GM19035 (cell line): ENCODE measurements around the gene LRRK1.
A peak's percentile ranks its signal among the peaks of the same experiment; 100 is the strongest.

Experiments
- ATAC-seq: cut with Tn5 transposase; IDR thresholded peaks from one replicate; pipeline ENCODE4 v1.9.1; 2021; ENCODE audit not compliant: unreplicated experiment

Gene LRRK1

DNA sequence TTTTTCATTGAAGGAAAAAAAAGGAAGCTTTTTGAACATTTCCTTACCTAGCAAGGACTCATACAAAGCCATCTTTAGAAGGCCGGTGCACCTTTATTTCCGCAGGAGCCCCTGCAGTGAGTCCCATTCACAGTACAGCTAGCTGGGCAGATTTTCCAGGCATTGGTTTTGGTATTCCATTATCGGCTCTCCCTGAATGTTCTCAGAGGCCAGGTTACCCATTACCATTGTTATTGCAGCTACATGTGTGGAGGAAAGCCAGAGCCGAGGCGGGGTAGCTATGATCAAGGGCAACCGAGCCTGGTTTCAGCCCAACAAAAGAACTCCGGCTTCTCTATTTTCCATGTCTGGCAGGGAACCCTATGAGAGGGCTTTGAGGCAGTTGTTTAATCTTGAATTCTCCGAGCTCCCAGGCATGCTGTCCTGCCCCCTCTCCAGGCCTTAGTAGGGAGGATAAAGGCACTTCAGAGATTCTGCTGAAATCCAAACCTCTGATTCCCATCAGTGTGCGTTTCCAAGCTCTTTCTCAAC, 100.3 kb downstream of the LRRK1 start:
- no peak for ATAC-seq

DNA sequence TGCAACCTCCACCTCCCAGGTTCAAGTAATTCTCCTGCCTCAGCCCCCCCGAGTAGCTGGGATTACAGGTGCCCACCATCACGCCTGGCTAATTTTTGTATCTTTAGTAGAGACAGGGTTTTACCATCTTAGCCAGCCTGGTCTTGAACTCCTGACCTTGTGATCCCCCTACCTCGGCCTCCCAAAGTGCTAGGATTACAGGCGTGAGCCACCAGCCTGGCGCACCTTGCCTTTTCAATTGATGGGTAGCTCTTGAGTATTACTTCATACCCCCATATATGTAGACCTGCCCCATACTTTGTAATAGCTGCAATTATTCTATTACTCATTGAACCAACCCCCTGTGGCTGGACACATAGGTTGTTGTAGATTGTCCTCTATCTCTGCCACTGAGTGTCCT, 101.3 kb downstream of the LRRK1 start:
- no peak for ATAC-seq

DNA sequence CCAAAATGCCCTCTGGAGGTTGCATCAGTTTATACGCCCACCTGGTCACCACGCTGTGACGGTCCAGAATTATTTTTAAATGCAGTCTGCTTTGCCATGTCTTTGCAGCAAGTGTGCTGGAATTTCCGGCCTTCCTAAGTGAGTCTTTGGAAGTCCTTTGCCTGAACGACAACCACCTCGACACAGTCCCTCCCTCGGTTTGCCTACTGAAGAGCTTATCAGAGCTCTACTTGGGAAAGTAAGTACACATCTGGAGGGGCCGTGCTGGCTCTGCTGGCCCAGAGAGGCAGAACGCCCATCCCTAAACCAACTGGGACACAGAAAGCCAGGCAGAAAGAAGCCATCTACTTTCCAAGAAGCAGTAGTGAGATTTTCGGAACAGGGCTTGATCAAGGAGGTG, 101.8 kb downstream of the LRRK1 start:
- no peak for ATAC-seq

DNA sequence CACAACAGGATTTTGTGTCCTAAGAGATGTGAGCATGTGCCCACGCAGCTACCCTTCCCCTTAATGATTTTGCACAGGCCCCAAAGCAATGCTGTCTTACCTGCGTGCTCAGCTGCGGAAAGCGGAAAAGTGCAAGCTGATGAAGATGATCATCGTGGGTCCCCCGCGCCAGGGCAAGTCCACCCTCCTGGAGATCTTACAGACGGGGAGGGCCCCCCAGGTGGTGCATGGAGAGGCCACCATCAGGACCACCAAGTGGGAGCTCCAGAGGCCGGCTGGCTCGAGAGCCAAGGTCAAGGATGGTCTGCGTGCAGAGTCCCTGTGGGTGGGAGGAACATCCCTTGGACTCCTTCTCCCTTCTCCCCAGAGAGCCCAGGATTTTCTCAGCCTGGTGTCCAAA, 103.1 kb downstream of the LRRK1 start:
- ATAC-seq: no peak

DNA sequence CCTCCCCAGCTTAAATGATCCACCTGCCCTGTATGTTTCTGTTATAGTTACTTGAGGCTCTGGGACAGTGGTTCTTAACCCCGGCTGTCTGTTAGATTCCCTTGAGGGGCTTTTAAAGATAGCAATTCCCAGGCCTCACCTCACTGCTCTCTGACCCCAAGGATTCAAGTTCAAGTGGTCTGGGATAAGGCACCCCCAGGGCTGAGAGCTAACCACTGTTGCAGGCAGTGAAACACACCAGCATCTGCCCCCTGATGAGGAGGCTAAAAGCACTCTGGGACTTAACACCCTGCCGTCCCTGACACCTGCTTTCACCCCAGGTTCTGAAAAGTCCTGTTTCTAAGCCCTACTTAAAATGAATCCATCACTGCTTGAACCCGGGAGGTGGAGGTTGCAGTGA, 103.7 kb downstream of the LRRK1 start:
- ATAC-seq: no peak

DNA sequence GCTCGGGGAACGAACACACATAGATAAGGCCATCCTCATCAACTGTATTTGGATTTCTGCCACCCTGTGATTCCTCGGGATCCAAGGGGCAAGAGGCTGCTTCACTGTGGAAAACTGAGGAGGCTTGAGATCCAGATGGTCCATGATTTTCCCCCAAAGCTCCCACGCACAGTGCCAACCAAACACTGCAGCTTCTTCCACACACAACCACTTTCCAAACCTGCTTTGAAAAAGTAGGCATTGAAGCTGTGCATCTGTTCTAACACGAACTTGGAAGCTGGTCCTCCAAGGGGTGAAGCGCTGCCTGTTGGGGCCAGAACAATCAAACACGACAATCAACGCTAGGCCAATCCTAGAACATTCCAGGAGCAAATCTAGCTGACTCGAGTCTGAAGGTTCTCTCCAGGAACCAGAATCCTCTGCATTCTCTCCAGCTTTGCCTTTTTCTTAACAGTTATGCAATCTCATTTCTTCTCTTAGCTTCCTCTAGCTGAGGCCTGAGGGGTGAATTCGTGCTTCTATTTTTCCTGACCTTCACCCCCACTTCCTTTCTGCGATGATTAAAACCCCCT, 104.4 kb downstream of the LRRK1 start:
- no peak for ATAC-seq

DNA sequence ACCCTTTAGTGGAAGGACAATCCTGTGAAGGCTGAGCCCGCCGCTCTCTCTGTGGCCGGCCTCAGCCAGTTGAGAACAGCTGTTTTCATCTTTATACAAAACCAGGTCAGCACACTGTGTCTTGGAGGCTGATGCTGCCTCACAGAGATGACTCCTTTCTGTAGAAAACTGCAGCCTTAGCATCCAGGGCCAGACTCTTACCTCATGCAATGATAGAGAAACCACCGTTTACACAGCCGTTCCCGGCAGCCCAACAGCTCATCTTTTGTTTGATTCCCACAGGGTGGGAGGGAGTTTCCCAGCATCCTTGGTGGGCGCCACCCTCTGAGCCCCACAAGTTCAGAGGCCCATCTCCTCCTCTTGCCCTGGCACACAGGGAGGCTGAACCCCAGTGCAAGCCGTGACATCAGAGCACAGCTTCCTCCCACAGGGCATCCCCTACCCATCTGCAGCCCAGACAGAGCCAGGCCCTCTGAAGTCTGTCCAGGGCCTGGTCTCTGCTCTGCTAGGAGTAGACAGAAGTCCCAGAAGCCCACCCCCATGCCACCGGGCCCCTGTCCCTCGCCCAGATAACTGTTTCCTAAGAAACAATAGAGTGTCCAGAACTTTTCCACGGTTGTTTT, 105.0 kb downstream of the LRRK1 start:
- no peak for ATAC-seq

DNA sequence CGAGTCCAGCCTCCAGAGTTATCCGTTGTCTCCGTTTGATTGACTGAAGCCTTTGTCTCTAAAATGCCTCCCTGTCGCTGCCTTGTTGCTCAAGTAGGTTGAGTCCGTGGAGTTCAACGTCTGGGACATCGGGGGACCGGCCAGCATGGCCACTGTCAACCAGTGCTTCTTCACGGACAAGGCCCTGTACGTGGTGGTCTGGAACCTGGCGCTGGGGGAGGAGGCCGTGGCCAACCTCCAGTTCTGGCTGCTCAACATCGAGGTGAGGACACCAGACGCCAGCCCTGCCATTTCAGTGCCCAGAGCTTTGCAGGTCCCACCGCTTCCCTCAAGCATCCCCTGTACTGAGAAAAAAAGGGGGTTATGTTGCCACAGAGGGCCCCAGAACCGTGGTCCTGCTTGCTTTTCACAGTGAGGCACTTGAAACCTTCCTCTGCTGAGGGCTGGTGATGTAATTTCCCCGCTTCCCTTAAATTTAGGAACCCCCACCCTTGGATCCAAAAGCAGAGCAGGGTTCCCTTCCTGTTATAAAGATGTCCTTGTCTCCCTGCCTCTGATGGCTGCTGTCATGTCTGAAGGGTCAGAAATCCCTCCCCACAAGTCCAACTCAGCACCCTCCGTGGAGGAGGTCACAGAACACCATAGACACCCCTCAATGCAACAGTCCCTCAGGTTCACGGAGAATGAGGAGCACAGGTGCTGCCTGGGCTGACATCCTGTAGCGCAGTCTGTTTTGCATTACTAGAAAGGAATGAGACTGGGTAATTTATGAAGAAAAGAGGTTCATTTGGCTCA, 105.7 kb downstream of the LRRK1 start:
- ATAC-seq: no peak

DNA sequence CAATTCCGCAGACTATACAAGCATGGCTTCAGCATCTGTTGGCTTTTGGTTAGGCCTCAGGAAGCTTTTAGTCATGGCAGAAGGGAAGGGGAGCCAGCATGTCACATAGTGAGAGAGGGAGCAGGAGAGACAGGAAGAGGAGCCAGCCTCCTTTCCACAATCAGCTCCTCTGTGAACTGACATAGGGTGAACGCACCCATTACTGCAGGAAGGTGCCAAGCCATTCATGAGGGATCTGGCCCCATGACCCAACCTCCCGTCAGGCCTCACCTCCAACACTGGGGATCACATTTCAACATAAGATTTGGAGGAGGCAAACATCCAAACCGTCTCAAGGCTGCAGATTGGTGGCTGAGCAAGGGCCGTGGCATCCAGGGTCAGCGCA, 106.3 kb downstream of the LRRK1 start:
- no peak for ATAC-seq

DNA sequence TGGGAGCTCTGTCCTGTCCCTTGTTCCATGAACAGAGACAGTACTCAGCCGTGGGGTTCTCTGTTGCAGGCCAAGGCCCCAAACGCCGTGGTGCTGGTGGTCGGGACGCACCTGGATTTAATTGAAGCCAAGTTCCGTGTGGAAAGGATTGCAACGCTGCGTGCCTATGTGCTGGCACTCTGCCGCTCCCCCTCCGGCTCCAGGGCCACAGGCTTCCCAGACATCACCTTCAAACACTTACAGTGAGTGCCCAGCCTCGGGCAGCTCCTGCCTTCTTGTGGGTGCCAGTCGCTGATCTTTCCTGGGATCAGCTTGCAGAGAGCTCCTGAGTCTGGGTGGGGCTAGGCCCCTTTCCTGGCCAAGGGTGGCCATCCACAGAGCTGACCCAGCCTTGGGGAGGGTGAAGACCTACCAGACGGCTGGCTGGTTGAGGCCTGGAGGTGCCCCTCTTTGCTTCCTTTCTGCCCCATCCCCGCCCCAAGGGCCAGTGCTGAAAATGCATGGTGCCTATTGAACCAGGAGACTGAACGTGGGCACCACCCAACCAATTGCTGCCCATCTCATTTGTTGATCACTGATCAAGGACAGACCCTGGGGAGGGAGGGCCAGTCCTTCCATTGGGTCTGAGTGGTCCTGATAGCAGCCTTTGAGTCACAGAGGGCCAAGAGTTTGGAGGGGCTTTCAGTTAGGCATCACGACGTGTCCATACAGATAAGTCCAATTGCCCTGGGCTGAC, 106.9 kb downstream of the LRRK1 start:
- ATAC-seq: no peak

DNA sequence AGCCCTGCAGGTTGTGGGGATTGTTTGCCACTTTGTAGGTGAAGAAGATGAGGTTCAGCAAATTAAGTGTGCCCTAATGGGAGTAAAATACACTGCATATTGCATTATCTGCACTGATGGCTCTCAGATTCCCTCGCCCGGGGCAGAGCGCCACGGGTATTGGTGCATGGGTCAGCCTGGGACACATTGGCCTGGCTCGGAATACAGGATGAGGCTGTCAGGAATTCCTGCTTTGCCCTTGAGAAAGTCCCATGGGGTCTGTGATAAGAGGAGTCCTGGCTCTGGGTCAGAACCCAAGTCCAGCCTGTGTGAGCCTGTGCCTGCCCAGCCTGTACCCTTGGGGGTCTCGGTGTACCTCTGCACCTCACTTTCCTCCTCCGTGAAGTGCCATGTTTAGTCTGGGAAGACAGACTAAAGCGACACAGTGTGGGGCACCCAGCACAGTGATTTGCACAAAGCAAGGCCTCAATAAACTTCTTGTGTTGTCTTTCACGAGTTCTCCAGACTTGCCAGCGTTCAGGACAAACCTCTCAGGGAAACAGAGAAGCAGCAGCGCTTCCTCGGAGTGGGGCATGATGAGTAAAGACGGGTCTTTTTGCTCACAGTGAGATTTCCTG, 107.6 kb downstream of the LRRK1 start:
- ATAC-seq: no peak

DNA sequence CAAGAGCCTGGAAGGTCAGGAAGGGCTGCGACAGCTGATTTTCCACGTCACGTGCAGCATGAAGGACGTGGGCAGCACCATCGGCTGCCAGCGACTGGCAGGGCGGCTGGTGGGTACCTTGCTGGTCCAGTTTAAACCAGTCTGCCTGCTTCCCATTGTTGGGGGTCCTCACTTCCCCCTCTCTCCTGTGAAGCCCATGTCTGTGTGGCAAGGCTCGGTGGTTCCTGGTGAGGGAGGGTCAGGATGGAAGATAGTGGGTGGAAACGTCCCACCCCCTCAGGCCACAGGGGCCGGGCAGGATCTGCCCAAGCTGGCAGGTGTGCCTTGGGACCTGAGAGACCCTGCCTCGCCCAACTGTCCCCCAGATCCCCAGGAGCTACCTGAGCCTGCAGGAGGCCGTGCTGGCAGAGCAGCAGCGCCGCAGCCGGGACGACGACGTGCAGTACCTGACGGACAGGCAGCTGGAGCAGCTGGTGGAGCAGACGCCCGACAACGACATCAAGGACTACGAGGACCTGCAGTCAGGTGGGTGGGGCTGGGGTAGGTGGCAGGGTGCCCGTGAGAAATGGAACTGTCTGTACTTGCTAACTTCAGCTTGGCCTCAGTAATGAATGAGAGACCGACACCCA, 108.2 kb downstream of the LRRK1 start:
- no peak for ATAC-seq

DNA sequence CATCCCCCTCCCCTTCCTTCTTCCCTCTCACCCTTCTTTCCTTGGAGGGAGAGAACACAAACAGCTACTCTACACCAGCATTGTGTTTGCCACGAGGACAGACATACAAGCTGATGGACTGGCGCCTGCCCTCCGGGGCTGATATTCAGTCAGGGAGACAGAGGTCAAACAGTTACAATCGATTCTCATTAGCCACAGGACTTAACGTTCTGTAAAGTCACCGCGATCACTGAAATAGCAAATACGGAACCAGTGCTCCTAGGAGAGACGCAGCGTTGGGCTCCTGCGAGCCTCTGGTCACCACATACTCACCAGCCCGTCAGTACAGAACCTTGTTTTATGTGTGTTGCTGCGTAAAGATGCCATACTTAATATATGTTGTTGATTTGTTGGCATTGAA, 108.8 kb downstream of the LRRK1 start:
- ATAC-seq: no peak

DNA sequence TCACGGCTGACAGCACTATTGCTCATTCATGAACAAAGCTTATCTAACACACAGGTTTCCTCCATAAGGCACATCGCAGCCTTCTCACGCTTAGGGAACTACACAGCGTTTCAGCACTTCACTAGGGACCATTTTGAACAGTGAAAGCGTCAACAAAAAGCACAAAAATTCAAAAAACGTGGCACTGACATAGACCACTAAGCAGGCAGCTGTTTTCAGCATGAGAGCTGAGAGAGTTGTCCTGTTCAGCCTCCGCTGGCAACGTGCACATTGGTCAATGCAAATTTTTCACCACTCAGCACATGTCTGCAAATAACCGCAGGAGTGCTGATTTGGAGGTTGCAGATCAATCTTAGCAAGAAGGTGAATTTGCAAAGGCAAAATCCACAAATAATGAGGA, 109.2 kb downstream of the LRRK1 start:
- no peak for ATAC-seq

DNA sequence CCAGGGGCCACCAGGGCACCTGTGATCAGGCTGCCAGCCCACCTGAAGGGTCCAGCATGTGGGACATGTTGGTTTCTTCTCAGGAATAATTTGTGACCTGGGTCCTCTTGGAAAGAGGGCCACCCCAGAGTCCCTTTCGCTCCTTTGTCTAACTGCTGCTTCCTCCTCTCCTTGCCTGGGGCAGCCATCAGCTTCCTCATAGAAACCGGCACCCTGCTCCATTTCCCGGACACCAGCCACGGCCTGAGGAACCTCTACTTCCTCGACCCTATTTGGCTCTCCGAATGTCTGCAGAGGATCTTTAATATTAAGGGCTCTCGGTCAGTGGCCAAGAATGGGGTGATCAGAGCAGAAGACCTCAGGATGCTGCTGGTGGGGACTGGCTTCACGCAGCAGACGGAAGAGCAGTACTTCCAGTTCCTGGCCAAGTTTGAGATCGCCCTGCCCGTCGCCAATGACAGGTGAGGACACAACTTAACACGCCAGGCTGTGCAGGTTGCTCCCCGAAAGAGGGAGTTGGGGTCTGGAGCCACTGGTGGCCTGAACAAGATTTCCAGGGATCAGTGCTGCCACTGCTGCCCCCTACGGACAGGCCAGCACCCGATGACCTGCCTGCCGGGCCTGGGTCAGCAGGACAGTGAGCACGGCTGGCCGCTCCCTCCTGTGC, 109.7 kb downstream of the LRRK1 start:
- ATAC-seq: no peak

DNA sequence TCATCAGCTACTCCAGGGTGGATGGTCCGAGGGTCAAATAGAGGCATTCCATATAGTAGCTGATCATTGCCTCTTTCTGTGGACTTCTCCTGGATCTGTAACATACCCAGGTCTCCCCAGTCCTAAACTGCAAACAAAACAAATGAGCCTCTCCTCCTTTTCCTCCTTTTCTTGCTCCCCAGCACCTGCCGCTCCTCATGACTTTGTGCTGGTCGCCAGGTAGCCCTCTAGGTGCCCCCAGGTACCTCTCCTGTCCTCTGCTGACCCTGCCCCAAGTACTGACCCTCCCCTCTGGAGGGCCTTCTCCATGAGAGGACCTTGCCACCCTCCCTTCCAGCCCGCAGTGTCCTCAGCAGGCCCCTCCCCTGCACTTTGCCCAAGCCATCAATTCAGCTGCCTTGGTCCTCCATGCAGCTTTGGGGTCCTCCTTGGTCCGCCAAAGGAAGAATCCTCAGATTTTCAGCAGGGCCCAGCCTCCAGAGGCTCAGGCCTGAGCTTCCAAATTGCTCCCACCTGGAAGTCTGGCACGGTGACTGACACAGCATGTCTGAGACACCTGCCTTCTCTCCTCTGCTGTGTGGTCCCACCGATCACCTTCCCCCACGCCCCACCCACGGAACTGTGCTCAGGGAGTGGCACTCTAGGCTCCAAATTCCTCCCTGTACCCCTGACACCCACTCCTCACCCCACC, 111.0 kb downstream of the LRRK1 start:
- ATAC-seq: no peak

DNA sequence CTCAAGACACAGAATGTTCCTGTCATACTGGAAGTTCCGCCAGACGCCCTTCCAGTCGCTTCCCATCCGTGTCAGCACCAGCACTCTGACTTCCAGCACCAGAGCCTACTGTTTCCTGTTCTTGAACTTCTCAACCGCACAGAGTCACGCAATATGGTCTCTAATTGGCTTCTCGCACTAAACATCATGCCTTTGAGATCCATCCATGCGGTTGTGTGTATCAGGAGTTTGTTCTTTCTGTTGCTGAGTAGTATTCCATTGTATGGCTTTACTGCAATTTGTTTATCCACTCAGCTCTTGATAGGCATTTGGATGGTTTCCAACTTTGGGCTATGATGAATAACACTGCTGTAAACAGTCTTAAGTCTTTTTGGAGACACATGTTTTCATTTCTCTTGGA, 112.1 kb downstream of the LRRK1 start:
- ATAC-seq: no peak

DNA sequence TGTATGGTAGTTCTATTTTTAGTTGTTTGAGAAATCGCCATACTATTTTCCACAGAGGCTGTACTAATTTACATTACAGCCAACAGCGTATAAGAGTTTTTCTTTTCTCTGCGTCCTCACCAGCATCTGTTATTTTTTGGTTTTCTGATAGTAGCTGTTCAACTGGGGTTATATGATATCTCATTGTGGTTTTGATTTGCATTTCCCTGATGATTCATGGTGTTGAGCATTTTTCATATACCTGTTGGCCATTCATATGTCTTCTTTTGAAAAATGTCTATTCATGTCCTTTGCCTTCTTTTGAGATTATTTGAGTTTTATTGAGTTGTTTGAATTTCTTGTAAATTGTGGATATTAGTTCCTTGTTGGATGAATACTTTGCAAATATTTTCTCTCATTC, 114.6 kb downstream of the LRRK1 start:
- ATAC-seq: no peak

DNA sequence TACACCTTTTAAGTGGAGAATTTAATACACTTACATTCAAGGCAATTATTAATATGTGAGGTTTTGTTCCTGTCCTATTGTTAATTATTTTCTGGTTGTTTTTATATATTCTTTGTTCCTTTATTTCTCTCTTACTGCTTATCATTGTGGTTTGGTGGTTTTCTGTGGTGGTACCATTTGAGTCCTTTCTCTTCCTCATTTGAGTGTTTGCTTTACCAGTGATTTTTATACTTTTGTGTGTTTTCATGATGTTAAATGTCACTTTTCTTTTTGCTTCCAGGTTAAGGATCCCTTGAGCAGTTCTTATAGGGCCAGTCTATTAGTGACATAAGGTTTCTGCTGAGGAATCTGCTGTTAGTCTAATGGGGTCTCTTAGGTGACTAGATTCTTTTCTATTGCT, 116.5 kb downstream of the LRRK1 start:
- ATAC-seq: peak; percentile 50

DNA sequence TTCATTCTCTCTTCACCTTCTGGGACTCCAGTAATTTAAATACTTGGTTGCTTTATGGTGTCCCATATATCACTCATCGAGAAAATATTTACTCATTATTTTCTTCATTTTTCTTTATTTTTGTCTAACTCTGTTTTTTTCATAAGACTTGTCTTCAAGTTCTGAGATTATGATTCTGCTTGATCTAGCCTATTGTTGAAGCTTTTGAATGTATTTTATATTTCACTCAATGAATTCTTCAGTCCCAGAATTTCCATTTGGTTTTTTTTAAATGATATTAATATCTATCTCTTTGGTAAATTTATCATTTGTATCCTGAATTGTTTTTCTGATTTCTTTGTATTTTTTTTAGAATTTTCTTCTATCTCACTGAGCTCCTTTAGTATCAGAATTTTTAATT, 117.0 kb downstream of the LRRK1 start:
- no peak for ATAC-seq
